DMS114 treated with DMSO at 0.1 percent for 48 hours (cell line): ENCODE data around the gene TMEM164.

ENCODE experiments used
- DNase-seq: peaks from one replicate; lab custom pipeline; 2025; ENCODE audit not compliant: unreplicated experiment; lab: John Stamatoyannopoulos, UW

Gene TMEM164

DNA sequence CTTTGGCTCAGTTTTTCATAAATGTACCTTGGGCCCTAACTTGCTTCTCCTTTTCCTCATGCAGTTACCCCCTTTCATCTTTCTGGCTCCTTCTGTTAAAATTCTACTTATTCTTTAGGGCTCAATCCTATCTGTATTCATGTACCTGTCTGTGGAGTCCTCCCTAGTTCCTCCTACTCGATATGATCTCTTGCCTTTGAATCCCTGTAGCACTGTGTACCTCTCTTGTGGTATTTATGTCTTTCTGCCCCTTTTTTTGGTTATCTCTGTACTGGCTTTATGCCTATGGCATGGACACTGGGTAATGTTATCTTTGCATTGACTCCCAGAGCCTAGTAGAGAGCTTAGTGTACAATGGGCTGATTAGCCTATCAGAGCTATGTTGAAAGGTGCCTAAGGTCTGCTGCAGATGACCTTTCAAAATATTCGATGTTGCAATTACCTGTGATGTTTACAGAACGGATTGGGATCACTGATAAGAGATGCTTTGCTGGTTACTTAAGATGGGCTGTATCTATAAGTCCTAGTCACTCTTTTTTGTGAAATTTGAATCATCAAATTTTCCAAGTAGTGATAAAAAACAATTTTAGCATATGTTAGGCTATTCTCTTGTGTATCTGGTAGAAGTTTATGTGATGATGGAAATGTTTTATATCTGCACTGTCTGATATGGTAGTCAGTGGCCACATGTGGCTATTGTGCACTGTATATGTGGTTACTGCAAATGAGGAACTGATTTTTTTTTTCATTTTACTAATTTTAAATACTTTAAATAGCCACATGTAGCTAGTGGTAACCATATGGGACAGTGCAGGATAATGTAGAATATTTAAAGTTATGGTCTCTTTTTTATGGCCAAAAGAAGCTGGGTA is 33.5 kb downstream of the TMEM164 start:
- DNase-seq: no peak

DNA sequence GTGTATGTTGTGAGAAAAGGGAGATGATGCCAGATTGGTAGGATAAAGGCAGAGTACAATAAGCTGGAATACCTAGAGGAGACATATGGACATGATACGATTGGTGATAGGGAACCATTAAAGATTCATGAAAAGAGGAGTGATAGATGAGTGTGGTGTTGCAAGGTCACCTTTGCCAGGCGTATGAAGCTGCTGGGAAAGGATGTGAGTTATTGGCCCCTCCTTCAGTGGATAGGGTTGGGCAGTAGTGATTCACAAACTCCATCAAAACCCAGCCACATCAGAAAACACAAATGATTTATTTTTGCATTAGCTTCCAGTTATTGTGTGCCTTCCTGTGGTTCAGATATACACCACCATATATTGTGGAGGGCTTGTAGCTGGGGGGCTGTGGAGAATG is 34.3 kb downstream of the TMEM164 start:
- no peak for DNase-seq

DNA sequence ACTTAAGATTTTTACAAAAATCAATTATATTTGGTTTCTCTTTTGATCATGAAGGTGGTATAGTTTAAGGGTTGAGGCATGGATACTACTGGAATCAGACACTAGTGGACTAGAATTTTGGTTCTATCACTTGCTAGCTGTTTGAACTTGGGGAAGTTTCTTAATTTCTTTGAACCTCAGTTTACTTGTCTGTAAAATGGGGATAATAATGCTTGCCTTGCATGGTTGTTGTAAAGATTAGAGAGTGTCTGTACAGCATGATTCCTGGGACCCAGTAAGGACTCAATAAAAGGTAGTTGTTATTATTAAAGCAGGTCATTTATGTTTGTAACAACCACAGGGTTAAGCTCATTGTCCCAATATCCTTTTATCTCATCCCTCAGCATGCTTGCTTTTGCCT is 36.0 kb downstream of the TMEM164 start:
- DNase-seq: no peak

DNA sequence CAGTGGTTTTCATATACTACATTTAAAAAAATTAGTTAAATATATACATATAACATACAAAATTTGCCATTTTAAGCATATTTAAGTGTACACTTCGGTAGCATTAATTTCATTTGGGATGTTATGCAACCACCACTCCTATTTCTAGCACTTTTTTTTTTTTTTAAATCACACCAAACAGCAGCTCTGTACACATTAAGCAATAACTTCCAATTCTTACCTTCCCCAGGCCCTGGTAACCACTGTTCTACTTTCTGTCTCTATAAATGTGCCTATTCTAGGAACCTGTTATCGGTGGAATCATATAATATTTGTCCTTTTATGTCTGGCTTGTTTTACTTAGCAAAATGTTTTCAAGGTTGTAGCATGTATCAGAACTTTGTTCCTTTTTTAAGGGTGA is 39.1 kb downstream of the TMEM164 start:
- DNase-seq: no peak

DNA sequence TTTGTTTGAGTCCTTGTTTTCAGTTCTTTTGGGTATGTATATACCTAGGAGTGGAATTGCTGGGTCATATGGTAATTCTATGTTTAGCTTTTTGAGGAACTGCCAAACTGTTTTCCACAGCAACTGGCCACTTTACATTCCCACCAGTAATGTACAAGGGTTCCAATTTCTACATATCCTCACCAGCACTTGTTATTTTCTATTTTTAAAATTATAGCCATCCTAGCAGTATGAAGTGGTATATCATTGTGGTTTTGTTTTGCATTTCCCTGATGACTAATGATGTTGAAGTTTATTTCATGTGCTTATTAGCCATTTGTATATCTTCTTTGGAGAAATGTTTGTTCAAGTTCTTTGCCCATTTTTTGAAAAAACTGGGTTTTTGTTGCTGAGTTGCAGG is 39.6 kb downstream of the TMEM164 start:
- DNase-seq: no peak

DNA sequence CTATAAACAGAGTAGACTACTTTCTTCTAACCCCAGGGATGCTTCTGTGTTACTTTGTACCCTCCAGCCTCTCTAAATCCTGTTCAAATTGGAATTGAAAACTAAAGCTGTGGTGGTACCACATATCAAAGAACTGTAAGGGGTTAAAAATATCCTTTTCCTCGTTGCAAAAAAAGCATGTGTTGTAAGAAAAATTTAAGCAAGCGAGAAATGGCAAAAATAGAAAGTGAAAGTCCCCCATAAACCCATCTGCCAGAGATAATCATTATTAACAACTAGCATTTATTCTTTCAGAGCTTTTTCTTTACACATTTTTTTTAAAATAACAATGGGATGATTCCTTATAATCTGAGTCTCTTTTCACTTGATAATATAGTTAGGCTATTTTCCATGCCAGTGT is 40.6 kb downstream of the TMEM164 start:
- DNase-seq: no peak

DNA sequence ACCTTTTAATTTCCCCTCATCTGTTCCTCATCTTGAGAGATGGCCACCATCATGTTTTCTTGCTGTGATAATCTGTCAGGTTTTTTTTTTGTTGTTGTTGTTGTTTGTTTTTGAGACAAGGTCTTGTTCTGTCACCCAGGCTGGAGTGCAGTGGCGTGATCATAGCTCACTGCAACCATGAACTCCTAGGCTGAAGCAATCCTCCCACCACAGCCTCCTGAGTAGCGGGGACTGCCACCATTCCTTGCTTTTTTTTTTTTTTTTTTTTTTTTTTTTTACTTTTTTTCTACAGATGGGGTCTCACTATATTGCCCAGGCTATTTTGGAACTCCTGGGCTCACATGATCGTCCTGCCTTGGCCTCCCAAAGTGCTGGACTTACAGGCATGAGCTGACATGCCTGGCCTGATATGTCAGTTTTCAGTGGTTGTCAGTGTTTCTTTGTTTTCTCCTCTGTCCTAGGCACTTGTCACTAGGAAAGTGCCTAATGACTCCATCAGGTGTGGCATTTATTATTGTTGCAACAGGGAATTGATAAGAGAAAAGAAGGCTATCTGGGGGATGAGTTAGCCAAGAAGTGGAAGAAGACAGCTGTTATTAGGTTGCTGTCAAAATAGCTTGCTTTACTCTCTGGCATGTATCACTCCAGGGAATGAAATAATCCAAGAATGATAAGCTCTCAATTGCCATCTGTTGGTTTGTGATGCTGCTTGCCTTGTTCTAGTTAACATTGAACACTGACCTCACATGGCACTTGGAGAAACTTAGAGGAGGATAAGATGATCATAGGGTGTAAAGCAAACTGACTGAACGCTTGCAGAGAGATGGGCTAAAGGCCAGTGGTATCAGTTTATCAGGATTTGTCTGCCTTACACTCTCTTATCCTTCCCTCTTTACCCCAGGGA is 41.7 kb downstream of the TMEM164 start:
- no peak for DNase-seq

DNA sequence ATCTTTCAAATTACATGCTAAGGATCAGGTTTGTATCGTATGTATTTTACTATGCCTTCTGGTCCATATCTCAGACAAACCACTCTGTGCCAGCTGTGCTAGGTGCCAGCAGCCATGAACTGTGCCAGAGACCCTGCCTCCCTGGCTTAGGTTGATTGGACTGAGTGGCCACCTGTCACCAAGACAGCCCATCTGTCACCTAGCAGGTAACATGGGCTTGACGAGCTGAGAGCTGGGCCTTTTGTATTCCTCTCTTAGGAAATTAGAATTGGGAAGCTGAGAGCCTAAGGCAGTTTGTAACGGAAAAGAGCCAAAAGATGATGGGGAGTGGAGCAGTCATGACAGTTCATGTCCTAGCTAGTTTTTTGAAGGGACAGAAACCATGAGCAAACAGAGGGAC is 42.5 kb downstream of the TMEM164 start:
- DNase-seq: no peak

DNA sequence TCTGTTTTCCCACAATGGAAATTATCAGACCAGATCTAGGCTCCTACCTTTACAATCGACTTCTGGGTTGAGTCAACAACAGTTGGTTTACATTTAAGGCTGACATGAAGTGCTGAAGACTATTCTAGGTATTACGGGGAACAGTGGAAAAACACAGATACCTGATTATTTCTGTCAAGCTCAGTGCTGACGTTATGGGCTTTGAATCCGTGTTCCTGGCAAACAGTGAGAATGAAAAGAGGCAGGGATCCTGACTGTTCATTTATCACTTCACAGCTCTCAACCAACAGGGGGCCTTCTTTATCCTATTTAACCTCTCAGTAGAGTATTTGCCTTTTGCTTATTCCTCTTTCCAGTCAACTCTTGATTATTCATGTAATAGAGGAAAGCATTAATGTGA is 43.1 kb downstream of the TMEM164 start:
- no peak for DNase-seq

DNA sequence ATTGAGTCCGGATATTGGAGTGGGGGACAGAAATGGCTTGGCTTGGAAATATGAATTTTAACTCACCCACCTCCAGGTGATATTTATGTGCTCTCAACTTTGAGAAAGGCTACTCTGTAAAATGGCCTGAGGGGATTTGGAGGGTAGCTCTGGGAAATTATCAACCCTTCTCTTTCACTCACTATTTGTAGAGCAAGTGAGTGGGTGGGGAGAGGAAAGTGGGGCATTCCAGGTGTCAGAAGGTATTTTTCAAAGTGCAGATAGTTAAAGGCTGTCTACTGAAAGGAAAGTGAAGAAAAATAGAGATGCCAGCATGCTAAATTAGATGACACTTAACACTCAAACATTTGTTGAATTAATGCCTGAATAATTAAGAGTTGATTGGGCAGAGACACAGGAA is 44.1 kb downstream of the TMEM164 start:
- no peak for DNase-seq

DNA sequence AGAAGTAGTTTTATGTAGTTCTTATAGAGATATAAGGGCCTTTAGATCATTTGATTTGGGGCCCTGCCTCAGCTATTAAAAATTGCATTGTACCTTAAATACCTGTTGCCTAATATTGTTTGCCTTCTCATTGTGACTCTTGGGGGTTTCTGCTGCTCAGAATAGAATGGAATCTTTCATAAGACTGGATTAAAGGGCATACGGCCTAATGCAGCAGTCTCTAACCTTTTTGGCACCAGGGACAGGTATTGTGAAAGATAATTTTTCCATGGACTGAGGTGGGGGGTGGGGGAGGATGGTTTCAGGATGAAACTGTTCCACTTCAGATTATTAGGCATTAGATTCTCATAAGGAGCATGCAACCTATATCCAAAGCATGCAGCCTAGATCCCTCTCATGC is 46.2 kb downstream of the TMEM164 start:
- DNase-seq: no peak

DNA sequence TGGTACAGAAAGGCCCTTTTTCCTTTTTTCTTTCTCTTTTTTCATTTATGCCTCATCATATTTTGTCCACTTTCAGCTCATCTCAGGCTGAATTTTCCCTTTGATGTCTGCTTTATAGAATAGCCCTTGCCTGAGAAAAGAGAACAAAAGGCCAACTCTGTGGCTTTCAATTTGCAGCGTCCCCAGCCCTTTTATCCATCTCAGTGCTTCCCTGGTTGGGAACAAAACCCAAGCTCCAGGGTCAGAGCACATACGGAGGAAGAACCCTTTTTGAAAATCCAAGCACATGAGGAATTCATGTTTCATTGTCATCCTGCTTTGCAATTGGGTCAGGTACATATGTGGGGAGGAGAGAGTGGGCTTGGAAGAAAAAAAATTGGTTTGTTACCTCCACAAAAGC is 47.5 kb downstream of the TMEM164 start:
- DNase-seq: no peak

DNA sequence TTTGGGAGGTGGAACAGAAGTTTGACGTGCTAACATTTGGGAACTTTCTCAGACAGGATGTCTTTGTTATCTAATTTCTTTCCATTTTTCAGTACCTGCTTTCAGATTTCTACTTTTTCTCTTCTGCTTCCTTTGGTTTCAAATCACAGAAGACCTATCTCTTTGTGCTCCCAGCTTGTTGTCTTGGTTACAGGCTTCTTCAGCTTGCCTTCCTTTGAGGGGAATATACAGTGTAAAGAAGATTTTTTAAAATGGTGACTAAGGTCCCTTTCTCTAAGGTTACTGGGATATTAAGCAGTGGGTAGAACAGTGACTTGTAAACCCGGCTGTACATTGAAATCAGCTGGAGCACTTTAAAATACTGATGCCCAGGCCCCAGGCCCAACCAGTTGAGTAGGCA is 48.0 kb downstream of the TMEM164 start:
- DNase-seq: no peak

DNA sequence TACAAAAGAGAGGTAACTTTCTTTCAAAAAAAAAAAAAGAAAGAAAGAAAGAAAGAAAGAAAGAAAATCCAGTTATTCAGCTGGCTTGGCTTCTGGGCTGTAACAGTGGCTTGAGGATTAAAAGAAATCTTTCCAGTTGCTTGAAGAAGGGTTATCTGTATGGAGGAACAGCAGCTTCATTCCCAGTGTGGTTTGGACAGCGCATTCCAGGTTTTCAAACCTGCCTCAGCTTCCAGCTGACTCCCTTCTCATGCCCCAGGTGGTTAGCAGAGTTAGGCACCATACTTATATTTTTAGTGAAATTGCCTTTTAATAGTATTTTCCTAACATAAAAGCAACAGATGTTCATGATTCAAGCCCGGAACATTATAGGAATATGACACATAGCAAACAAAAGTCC is 48.6 kb downstream of the TMEM164 start:
- DNase-seq: no peak

DNA sequence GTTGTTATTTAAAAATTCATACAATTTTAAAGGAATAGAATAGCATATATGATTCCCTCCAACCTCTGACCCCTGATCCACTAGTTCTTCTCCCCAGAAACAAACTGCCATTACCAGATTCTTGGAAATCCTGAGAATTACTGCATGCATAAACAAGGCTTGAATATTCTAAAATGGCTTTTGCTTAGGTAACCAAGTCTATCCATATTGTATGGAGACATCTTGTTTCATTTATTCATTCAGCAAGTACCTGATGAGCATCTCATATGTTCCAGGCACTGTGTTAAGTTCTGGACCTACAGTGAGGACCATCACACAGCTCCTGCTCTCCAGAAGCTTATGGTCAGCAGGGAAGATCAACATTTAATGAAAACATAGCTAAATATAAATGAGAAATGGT is 49.4 kb downstream of the TMEM164 start:
- DNase-seq: no peak

DNA sequence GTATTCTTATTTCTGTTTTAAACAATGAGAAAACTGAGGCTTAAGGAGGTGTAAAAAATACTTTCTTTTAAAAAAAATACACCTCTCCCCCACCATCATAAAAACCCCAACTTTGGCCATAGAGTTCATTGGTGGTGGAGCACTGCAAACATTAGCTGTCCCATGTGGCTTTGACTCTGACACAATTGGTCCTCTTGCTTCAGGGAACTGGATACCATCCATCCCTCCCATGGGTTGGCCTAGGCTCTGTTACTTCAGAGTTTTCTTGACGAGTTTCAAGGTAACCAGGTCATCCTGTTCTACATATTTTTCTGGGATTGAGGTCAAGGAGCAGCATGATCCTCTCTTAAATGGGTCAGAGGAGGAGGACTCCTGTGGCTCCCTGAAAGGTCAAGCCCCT is 50.5 kb downstream of the TMEM164 start:
- DNase-seq: no peak

DNA sequence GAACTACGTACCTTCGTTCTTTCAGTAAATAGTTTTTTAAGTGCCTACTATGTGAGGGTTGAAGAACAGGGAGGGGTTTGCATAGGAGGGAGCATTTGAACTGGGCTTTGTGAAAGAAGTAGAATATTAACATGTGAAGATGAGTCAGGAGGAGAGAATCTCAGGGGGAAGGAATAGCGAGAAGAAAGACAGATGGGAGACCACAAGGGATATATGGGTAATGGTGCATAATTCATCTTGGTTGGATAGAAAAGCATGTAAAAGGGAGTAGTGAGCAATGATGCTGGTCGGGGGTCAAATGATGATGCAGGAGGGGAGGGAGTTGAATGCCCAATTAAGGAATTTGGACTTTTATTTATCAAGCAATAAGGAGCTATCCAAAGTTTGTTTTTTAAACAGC is 52.7 kb downstream of the TMEM164 start:
- DNase-seq: no peak

DNA sequence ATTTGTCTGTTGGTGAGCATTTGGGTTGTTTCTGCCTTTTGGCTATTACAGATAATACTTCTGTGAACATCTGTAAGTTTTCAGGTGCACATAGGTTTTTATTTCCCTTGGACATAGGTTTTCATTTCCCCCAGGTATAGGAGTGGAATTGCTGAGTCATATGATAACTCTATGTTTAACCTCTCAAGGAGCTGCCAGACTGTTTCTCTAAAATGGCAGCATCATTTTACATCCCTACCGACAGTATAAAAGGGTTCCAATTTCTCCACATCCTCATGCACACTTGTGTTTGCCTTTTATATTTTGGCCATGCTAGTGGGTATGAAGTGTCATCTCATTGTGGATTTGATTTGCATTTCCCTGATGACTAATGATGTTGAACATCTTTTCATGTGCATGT is 53.5 kb downstream of the TMEM164 start:
- DNase-seq: no peak

DNA sequence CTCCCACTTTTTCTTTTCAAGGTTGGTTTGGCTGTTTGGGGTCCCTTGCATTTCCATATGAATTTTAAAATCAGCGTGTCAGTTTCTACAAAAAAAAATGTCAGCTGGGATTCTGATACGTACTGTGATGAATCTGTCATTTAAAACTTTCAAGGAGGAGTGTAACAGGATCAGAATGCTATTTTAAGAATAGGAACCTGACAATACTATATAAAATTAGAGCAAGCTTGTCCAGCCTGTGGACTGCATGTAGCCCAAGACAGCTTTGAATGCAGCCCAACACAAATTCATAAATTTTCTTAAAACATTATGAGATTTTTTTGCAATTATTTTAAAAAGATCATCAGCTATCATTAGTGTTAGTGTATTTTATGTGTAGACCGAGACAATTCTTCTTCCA is 56.5 kb downstream of the TMEM164 start:
- no peak for DNase-seq

DNA sequence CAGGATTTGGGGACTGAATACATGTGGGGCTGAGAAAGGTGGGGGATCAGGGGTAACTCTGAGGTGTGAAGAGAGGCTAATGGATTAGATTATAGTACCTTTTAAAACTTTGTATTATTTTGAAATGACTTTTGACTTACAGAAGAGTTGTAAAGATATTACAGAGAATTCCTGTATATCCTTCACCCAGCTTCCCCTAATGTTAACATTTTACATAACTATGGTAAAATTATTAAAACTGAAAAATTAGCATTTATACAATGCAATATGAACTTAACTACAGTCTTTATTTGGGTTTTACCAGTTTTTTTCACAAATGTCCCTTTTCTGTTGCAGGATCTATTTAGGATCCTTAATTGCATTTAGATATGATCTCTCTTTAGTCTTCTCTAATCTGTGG is 57.4 kb downstream of the TMEM164 start:
- no peak for DNase-seq

DNA sequence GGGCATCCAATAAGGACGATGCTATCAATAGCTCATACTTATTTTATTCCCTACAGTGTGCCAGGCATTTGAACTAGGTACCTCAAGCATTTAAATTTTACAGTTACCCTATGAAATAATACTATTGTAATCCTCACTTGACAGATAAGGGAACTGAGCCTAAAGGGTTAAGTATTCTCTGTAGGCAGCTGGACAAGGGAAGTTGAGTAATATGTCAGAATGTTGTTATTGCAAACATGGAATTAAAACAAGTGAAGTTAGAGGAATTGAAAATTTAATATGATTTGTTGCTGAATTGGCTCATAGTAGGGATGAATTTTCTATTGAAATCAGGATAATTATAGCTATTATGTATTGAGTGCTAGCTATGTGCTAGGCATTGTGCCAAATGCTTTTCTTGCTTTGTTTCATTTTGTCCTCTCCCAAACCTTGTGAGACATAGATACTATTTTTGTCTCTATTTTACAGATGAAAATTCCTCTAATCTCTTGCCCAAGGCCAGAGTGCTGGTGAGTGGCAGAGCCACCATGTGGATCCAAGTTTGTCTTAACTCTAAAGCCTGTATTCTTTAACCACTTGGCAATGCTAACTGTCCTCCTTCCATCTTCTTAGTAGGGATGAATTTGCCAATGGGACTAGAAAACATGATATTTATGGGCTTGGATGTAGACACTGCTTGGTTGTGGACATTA is 58.1 kb downstream of the TMEM164 start:
- DNase-seq: no peak

DNA sequence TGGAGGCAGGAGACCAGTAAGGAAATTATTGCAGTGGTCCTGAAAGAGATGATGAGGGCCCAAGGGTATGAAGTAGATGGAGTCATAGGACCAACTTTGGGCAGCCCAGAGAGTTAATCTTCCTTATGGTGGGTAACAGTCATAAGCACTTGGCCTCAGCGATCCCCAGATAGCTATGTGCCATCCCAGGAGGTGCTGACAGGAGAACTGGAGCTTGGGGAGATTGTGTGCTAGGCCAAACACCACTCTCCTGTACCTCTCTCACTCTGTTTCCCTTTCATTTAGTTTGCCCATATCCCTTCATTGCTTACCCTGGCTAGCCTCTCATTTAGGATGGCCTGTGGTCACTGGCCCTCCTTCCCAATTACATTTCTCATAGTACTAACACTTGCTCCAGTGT is 60.0 kb downstream of the TMEM164 start:
- DNase-seq: no peak
